NCI-H146 treated with DMSO at 0.1 percent for 48 hours (cell line): ENCODE data around the gene CNTN4.

Experiments used
- DNase-seq: peaks from one replicate; lab custom pipeline; 2025; ENCODE audit not compliant: unreplicated experiment; lab: John Stamatoyannopoulos, UW

CNTN4 gene

DNA sequence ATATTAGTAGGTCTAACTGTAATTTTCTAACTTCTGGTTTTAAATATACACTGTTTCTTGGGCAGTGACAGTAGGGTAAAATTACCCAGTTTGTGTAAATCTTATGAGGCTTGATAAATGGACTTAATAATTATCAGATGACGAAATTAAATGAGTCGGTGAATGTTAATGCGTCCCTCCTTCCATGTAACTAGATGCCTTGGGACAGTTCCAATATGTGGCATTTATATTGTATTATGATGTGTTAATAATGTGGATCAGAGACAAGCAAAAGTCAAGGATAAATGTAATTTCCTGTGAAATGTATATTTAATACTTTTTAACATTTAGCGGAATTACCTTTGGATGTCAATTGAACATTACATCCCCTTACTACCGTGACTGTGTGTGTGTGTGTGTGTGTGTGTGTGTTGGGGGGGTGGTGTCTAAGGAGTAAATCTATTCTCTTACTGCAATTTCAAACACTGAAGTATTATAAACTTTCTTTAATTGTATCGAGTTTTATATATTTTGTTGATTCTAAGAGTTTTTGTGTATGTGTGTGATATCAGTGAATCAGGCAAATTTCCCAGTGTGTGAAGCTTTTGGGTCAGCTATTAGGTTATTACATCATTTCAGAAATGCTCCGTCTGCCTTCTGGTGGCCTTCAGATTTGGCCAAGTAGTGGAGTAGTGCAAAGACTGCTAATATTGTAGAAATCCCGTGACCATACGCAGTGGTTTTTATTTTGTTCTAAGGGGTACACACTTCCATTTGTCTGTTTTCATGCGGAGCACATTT, 50.1 kb downstream of the CNTN4 start:
- no peak for DNase-seq

DNA sequence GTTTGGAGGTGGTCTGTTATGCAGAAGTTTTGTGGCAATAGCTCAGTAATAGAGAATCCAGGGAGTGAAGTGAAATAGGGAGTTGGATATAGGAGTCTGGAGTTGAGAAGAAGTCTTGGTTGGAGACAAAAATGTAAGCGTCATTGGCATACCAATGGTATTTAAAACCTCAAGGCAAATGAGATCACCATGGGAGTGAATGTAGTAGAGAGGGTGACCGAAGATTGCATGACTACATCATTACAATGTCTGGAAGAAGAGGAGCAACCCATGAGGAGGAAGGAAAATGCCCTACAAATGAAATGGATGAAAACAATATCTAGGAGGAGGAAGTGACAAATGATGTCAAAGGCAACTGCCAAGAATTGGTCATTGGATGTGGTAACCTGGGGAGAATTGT, 54.4 kb downstream of the CNTN4 start:
- DNase-seq: no peak

GRCh38 chr3:2153547-2153946, 54.9 kb downstream of the CNTN4 start:
- DNase-seq: no peak

- no peak for DNase-seq
These were observed 56.0 kb downstream of the CNTN4 start for GRCh38 chr3:2154621-2155020.

- no peak for DNase-seq
These were observed 57.7 kb downstream of the CNTN4 start for GRCh38 chr3:2156244-2156847.

DNA sequence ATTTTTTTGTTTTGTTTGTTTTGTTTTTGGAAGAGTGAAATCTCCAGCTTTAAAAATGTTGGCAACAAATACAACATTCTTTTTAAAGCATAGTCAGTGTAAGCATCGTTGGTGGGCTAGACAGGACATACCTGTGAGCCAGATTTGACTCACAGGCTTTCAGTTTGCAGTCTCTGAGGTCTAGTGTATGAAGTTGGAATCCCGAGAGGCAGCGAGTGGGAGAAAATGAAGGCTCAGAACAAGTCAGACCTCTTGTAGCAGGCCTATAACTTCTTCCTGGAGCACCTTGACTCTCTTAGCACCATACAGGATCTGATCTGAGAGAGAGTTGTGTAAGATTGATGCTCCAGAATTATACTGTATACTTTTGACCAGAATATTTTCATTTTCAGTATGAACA, 60.2 kb downstream of the CNTN4 start:
- DNase-seq: no peak

DNA sequence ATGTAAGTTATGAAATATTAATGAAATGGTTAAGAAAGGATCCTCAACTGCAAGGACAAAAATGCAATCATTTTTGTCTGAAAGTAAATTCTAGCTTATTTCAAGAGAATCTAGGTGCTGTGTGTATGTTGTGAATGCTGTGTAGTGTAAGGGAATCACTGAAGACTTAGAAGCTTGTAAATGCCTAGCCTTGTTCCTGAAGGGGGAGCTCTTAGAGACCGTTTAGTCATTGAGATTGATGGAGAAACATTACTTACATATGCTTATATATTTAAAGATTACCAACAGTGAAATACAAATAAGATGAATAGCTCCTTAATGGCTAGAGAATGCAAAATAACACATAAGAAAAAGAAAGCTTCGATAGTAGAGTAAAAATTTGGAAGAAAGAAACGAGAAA, 67.9 kb downstream of the CNTN4 start:
- peak; percentile 0 for DNase-seq

- DNase-seq: peak; percentile 79
These were observed 74.0 kb downstream of the CNTN4 start for GRCh38 chr3:2172561-2173171.

DNA sequence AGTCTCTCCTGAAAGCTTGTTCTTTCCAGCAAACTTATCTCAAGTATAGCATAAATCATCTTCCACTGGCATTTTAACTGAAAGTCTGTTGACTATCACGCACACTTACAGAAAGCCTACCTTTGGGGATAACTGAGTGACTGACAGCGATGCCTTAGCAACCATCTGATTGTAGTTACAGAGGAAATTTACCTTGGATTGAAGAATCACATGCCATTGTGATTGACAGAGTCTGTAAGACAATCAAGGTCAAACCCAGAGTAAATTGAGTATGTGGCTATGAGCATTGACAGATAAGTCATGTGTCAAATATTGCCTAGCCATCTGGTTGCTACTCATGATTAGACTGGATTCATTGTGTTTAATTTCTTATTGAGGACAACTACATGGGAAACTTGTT, 82.0 kb downstream of the CNTN4 start:
- DNase-seq: no peak

GRCh38 chr3:2198776-2199279, 100.2 kb downstream of the CNTN4 start:
- no peak for DNase-seq

DNA sequence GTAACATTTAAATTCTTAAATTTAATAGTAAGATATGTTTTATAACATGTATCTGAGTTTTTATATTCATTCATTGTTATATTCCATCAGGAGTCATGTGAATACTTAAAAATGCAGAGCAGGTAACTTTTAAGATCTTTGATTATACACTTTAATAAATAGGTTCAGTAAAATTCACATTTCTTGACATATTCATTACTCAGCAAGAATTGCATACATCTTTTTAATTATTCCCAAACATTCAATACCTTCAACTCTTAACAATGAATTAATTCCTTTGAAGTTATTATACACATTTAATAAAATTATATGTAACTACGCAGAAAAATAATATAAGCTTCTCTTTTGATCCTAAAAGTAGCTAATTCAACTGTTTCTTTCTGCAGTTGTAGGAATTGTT, 105.4 kb downstream of the CNTN4 start:
- DNase-seq: no peak

DNA sequence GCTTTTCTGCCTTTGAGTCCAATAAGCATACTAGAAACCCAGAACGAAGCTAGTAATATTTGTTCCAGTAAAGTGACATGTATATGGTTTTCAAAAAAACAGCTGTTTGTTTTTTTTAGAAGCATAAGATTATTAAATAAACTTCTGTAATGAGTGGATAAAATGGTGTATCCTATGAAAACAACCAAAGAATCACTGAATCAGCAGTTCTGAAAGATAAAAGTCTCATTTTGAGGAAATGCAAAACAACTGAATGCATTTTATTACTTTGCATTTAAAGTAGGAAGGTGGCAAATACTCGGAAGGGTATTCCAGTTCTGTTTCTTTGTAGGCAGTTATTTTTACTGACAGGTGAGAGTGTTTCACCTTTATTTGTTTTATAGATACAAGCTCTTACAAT, 107.0 kb downstream of the CNTN4 start:
- no peak for DNase-seq

DNA sequence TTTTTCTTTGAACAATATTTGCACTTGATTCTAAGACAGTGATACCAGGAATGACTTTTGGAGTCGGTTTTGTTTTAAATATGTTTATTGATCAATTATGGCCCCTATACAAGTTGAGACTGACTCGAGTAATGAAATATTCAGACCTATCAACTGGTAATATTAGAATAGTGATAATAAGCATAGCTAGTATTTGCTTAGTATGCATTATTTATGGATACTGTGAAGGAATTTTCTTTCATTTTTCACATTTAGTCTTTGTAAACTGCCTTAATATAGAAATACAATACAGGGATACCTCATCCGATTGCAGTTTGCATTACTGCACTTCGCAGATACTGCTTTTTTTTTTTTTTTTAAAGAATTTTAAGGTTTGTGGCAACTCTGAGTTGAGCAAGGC, 107.9 kb downstream of the CNTN4 start:
- no peak for DNase-seq

DNA sequence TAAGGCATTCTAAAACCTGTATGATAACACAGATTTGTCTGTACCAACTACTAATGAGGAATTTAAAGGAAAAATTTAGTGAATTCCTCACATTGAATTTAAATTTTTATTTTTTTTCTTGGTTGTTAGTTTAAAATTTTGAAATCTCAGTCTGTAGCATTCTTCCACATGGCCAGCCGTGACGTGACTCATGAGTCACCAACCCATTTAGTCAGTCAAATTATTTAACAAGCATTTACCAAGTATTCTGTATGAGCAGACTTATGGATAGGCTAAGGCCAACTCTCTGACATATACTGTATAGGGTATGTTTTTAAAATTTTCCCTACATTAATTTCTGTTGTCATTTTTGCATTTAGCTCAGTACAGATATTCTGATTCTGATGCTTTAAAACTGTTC, 112.9 kb downstream of the CNTN4 start:
- no peak for DNase-seq

DNA sequence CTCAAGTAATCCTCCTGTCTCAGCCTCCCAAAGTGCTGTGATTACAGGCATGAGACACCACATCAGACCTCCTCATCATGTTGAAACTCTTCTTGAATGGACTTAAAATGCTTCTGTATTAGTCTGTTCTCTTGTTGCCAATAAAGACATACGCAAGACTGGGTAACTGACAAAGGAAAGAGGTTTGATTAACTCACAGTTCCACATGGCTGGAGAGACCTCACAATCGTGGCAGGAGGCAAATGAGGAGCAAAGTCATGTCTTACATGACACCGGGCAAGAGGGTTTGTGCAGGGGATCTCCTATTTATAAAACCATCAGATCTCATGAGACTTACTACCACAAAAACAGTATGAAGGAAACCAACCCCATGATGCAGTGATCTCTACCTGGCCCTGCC, 113.5 kb downstream of the CNTN4 start:
- no peak for DNase-seq

DNA sequence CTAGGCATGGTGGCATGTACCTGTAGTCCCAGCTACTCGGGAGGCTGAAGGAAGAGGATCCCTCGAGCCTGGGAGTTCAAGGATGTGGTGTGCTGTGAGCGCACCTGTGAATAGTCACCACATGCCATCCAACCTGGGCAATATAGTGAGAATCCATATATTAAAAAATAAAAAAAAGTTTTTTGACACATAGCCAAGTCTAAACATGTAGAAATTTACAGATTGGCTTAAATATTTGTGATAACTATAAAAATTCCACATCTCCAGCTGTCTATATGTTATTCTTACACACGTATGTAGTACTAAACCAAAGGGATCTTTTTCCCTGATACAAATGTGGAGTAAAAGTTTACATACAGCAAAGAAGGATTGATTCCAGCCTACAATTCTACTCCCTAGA, 119.7 kb downstream of the CNTN4 start:
- no peak for DNase-seq

DNA sequence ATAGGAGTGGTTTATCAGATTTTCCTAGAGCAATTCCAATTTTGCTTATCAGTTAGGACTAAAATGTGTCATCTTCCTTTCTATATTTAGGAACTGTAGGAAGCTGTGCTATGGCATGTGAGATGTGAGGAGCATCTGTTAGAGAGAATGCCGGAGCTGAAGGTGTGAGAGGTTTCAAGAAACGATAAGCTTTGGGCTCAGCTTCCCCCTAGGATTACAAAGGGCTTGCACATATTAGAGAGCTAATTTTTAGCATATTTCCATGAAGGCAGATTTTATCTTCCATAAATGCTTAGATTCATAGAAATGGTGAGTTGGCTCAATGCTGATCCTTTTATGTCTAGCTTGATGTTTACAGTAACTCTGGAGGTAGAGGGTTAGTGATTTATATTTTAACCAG, 120.2 kb downstream of the CNTN4 start:
- no peak for DNase-seq

DNA sequence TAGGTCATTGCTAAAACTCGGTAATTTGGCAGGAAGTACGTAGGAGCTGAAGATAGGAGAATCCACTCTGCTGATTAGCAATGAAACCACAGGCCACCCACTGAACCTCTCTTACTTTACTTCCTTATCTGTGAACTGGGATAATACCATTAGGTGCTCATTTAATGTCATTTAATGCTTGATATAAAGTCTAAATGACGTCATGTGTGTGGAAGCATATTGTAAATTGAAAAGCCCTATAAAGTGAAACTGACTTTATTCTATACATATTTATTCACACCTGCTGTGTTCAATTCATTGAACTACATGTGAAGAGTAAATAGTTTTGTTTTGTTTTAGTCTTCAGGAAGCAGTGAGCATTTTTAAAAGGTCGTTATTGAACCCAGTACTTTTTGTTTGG, 137.5 kb downstream of the CNTN4 start:
- DNase-seq: no peak

DNA sequence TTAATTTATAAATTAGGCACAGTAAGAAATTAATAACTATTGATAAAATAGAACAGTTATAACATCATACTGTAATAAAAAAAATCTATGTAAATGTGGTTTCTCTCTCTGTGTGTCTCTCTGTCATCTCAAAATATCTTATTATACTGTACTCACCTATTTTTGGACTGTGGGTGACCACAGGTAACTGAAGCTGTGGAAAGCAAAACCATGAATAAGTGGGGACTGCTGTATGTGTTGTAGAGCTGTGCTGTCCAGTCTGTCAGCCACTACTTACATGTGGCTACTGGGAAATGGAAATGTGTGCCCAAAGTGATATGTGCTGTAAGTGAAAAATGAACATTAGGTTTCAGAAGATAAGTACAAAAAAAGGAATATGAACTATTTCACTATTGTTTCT, 145.5 kb downstream of the CNTN4 start:
- DNase-seq: no peak

DNA sequence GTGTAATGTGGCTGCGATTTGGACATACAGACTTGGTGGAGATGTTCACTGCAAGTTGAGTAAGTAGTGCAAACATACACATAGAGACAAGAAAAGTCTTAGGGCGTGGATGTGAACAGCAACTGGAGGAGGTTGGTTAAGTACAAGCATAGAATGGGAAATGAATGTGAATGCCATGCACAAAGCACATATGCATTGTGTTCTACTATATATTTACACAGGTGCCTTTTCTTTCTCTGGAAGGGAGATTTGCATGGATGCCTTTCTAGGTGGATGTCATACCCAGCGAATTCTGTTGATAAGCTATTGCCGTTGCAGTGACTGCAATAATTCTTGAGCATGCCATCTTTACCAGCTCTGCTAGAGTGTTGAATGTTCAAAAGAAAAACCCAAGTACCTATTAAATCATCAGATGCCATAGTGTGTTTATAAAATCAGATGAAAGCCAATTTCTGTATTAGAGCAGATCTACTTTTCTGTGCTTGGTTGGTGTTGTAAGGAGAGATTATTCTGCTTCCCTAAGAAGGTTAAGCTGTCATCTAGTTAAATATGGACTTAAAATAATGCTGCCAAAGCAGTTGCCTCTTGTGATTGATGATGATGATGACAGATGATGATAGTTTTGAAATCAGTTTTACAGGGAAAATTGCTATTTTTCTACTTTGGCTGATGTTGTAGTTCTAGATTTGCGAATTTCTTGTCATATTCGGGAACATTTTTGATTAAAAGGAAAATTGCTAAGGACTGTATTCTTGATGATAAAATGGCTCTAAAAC, 148.4 kb downstream of the CNTN4 start:
- peak; percentile 74 for DNase-seq

DNA sequence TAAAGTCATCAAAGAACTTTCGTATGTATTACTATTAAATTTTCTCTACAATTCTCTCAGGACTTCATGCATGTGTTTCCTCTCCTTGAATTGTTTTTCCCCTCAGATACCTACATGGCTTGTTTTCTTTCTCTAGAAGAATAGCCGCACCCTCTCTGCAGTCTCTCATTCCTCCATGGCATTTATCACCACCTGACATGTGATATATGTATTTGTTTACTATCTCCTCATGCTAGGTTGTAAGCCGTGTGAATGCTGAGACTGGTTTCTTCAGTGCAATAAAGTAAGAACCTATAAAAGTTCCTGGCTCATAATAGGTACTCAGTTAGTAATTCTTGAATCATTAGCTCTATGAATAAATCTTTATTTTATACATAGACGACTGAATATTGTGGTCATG, 149.2 kb downstream of the CNTN4 start:
- DNase-seq: no peak

DNA sequence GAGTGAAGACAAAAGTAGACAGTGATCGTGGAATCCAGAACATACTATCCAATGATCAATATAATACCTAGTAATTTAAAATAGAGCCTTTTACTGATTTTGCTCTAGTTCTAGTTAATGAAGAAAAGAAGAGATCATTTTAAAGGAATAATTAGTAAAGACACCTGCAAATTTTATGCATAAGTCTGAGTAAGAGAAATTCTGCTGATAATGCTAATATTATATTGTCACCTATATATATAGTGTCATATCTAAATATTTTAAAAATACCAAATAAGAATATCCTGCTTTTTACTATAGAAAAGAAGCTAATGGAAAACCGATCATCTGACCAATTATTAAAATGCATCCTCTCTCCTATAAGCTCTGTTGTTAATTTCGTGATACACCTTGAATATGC, 152.1 kb downstream of the CNTN4 start:
- no peak for DNase-seq
